ENCODE results near the gene ITGA8.

GRCh38 chr10:15531927-15532722, 187.6 kb downstream of the ITGA8 start:
- TF ChIP-seq ZNF274 (IDR thresholded peaks at IDR 0.05; ENCODE audit: low read depth, low read length) (no peak), YY1 (IDR thresholded peaks at IDR 0.05; ENCODE audit: insufficient read depth, insufficient read length) (no peak)

Data from NT2/D1 (cell line).